OCI-LY1 (cell line): ENCODE measurements around the gene DIP2C.
"Not testable (repeated sequence)": the region's sequence is repeated elsewhere in the genome, so short reads cannot be mapped to it uniquely, and the experiment has no call there.

ENCODE experiments used
- CTCF ChIP-seq: fragments of 200-600 bp; sonication (generic), shearing (Covaris generic); IDR thresholded peaks from 2 replicates; pipeline ENCODE4 v1.5.1; 2017; ENCODE audit warnings: mild to moderate bottlenecking, antibody characterized with exemption, low read length, moderate library complexity, mixed read lengths
- EZH2 ChIP-seq: fragments of 200-600 bp; sonication (generic), shearing (Covaris generic); IDR thresholded peaks from 2 replicates; pipeline ENCODE4 v1.8.0; 2017; ENCODE audit warnings: borderline replicate concordance, mixed run types, mild to moderate bottlenecking, antibody characterized with exemption, low read length, moderate library complexity, mixed read lengths

DNA sequence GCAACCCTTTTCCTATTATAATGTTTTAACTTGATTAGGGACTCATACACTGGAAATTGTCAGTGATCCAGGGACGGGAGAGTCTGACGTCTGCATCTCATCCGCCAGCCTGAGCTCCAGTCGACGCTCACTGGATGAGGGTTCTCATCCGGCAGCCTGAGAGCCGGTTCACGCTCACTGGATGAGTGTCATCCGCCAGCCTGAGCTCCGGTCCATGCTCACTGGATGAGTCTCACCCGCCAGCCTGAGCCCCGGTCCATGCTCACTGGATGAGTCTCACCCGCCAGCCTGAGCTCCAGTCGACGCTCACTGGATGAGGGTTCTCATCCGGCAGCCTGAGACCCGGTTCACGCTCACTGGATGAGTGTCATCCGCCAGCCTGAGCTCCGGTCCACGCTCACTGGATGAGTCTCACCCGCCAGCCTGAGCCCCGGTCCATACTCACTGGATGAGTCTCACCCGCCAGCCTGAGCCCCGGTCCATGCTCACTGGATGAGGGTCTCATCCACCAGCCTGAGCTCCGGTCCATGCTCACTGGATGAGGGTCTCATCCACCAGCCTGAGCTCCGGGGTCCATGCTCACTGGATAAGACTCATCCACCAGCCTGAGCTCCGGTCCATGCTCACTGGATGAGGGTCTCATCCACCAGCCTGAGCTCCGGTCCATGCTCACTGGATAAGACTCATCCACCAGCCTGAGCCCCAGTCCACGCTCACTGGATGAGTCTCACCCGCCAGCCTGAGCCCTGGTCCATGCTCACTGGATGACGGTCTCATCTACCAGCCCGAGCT is 209.6 kb downstream of the DIP2C start:
- TF ChIP-seq CTCF, EZH2: not testable (repeated sequence)
